ENCODE results near the gene ZNF518A.
A peak's percentile ranks its signal among the peaks of the same experiment; 100 is the strongest.

ZNF518A gene, protein sequence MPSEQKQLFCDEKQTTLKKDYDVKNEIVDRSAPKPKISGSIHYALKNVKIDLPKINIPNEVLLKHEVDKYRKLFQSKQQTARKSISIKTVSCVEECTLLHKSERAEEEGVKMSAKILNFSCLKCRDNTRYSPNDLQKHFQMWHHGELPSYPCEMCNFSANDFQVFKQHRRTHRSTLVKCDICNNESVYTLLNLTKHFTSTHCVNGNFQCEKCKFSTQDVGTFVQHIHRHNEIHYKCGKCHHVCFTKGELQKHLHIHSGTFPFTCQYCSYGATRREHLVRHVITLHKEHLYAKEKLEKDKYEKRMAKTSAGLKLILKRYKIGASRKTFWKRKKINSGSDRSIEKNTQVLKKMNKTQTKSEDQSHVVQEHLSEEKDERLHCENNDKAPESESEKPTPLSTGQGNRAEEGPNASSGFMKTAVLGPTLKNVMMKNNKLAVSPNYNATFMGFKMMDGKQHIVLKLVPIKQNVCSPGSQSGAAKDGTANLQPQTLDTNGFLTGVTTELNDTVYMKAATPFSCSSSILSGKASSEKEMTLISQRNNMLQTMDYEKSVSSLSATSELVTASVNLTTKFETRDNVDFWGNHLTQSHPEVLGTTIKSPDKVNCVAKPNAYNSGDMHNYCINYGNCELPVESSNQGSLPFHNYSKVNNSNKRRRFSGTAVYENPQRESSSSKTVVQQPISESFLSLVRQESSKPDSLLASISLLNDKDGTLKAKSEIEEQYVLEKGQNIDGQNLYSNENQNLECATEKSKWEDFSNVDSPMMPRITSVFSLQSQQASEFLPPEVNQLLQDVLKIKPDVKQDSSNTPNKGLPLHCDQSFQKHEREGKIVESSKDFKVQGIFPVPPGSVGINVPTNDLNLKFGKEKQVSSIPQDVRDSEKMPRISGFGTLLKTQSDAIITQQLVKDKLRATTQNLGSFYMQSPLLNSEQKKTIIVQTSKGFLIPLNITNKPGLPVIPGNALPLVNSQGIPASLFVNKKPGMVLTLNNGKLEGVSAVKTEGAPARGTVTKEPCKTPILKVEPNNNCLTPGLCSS (N-terminal part only)

DNA sequence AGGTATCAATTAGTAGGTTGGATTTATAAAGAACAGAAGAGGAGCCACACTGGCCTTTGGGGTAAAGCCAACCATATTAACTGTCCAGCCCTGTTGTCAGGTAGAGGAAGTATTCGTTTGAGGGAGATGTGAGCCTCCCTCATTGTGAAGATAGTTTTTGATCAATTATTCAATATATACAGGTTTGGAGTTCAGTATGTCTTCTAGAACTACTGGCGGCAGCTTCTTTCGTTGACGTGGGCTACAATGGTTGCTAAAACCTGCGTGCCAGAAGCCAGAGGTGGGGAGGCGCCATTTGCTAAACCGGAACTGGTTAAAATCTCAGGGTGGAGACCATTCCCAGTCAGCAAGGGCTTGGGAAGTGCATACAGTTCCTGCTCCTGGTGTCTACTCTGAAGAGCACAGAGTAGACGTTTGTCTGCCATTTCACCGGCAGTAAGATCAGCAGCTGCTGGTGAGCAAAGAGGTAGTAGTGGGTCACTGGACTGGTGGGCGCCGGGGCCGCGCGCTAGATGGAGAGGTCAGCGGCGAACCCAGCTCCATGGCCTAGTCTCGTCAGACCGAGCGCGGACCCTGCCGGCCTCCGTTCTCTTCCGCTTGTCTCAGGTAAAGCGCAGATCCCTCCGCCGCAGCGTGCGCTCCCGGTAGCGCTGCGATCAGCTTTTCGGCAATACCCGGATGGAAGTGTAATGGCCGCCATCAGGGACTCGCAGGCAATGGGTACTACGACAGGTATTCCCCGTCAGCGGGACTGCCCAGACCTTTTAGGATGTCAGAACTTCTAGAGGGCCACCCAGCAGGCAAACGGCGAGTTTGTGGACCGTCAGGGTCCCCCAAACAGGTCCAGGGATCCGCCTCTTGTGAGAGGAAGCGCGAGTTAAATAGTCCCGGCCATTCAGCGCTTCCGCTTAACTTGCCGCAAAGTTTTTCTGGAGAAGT, at the start of gene ZNF518A:
TSS of gene ZNF518A (plus strand) at position 911 of the 939 bp plus-strand sequence. CDS start 26,026 bp downstream, outside the sequence.
- no peak for TF ChIP-seq CTCF (IDR thresholded peaks at IDR 0.05; ENCODE audit: borderline replicate concordance, insufficient read depth, low read depth, low read length)
- H3K4me3 ChIP-seq (ENCODE audit: low read depth, low read length) = peak within 1 kb of the TSS; percentile 94

DNA sequence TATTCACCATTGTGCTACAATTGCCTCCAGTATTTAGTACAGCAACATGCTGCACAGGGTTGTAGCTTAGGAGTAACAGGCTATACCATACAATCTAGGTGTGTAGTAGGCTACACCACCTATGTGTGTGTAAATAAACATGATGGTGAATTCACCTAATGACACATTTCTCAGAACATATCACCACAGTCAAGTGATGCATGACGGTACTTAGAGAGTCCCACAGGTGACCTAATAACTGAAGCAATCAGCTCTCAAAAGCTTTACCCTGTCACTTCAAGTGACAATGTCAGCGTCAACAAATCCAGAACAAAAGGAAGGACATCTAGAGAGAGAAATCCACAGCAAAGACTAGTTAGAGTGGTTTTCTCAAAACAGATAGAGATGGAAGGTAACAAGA, 47.9 kb upstream of the ZNF518A start:
- no peak for TF ChIP-seq CTCF (IDR thresholded peaks at IDR 0.05; ENCODE audit: borderline replicate concordance, insufficient read depth, low read depth, low read length)
- no peak overlapping the region for H3K4me3 ChIP-seq (ENCODE audit: low read depth, low read length)

DNA sequence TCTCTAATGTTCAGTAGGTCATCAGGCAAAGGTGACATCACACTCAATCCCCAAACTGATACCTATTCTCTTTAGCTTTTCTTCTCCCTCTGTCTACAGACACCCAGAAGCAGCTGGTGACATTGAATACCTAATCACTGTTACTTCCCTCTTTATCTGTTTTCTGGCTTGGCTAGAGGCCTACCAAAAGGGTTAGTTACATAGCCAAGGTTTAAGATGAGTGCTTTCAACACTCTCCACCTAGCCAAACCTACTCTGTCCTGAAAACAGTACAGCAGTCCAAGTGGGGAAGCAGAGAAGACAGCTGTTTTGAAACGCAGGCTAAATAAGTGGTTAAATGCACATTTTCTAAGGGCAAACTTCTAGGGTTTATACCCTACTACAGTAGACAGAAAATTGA, 47.3 kb upstream of the ZNF518A start:
- no peak overlapping the region for H3K4me3 ChIP-seq (ENCODE audit: low read depth, low read length)
- no peak for TF ChIP-seq CTCF (IDR thresholded peaks at IDR 0.05; ENCODE audit: borderline replicate concordance, insufficient read depth, low read depth, low read length)

GRCh38 chr10:96089116-96089515, 41.0 kb upstream of the ZNF518A start:
- H3K4me3 ChIP-seq (ENCODE audit: low read depth, low read length) = no peak overlapping the region
- TF ChIP-seq CTCF (IDR thresholded peaks at IDR 0.05; ENCODE audit: borderline replicate concordance, insufficient read depth, low read depth, low read length) = no peak

- H3K4me3 ChIP-seq (ENCODE audit: low read depth, low read length) = peak overlapping the region; percentile 92
- TF ChIP-seq CTCF (IDR thresholded peaks at IDR 0.05; ENCODE audit: borderline replicate concordance, insufficient read depth, low read depth, low read length) = no peak
Measured at GRCh38 chr10:96089670-96090462, 40.2 kb upstream of the ZNF518A start.

GRCh38 chr10:96090463-96090800, 39.7 kb upstream of the ZNF518A start:
- H3K4me3 ChIP-seq (ENCODE audit: low read depth, low read length) = peak overlapping the region; percentile 92
- TF ChIP-seq CTCF (IDR thresholded peaks at IDR 0.05; ENCODE audit: borderline replicate concordance, insufficient read depth, low read depth, low read length) = no peak
